A673 (cell line): ENCODE data around the gene UMAD1. TPM values are rescaled to one million over a fixed set of nuclear protein-coding genes. Genes with fewer than 3 reads are reported as not detected.

Source experiments
- BruUV-seq: library from RNA; stranded (reverse); fragments of 400-500 nt; replicated peaks from 2 replicates; lab custom pipeline; 2021; lab: Mats Ljungman, UMichigan
- CTCF ChIA-PET: fragments of 300-600 bp; sonication (Branson Sonifier 250); formaldehyde crosslinking; loops from one replicate; lab custom pipeline; 2022; ENCODE audit warnings: antibody characterized with exemption; lab: Charles Lee
- POLR2A ChIA-PET: fragments of 300-600 bp; sonication (Branson Sonifier 250); formaldehyde crosslinking; loops from one replicate; lab custom pipeline; 2022; ENCODE audit warnings: antibody characterized with exemption; ENCODE audit not compliant: low non-redundant PET; lab: Charles Lee
- DNase-seq: peaks from one replicate; pipeline ENCODE4 v3.0.0-alpha.2; 2015; ENCODE audit warnings: low spot score
- H3K27ac ChIP-seq: fragments of 200-600 bp; sonication (generic); 2 replicates; pipeline ENCODE4 v1.5.1; 2016; ENCODE audit warnings: mixed run types, low read depth, mild to moderate bottlenecking, mixed read lengths, antibody characterized with exemption, low read length; ENCODE audit not compliant: poor library complexity, severe bottlenecking
- H3K27me3 ChIP-seq: fragments of 200-600 bp; sonication (generic); replicated peaks from 2 replicates; pipeline ENCODE4 v1.6.1; 2017; ENCODE audit warnings: mixed run types, low read depth, mild to moderate bottlenecking, mixed read lengths, antibody characterized with exemption, low read length; ENCODE audit not compliant: insufficient read depth, poor library complexity
- H3K36me3 ChIP-seq: fragments of 200-600 bp; sonication (generic); 2 replicates; pipeline ENCODE4 v1.6.1; 2016; ENCODE audit warnings: mixed run types, mild to moderate bottlenecking, mixed read lengths, antibody characterized with exemption, low read length; ENCODE audit not compliant: insufficient read depth, poor library complexity, severe bottlenecking
- H3K4me1 ChIP-seq: fragments of 200-600 bp; sonication (generic); 2 replicates; pipeline ENCODE4 v1.6.1; 2017; ENCODE audit warnings: mixed run types, mild to moderate bottlenecking, mixed read lengths, antibody characterized with exemption, low read length; ENCODE audit not compliant: insufficient read depth, poor library complexity, severe bottlenecking
- H3K4me3 ChIP-seq: fragments of 200-600 bp; sonication (generic); 2 replicates; pipeline ENCODE4 v1.5.1; 2016; ENCODE audit warnings: low read depth, mixed run types, mild to moderate bottlenecking, mixed read lengths, low read length; ENCODE audit not compliant: poor library complexity, severe bottlenecking
- H3K9me3 ChIP-seq: fragments of 200-600 bp; sonication (generic); 2 replicates; pipeline ENCODE4 v1.6.1; 2016; ENCODE audit warnings: mixed run types, low read depth, mild to moderate bottlenecking, mixed read lengths, antibody characterized with exemption, low read length; ENCODE audit not compliant: poor library complexity, severe bottlenecking
- CTCF ChIP-seq: fragments of 300-800, 200-600 bp; sonication (generic); conservative IDR thresholded peaks from 2 replicates; pipeline ENCODE4 v1.5.1; 2017; ENCODE audit warnings: low read depth, mild to moderate bottlenecking, antibody characterized with exemption, low read length, moderate library complexity, mixed read lengths
- EZH2 ChIP-seq: fragments of 200-600 bp; sonication (generic); IDR thresholded peaks from 2 replicates; pipeline ENCODE4 v1.6.1; 2017; ENCODE audit warnings: borderline replicate concordance, low read depth, mild to moderate bottlenecking, mixed read lengths, antibody characterized with exemption, low read length; ENCODE audit not compliant: poor library complexity, severe bottlenecking
- intact Hi-C: fragments of 100-400 bp; cut with micrococcal nuclease; formaldehyde crosslinking; loops from one replicate; pipeline ENCODE4 v1.10.0; 2022; ENCODE audit not compliant: unreplicated experiment
- total RNA-seq: library from RNA; stranded (reverse); gene quantifications from 2 replicates; pipeline ENCODE4 v1.2.3, GENCODE V29; 2021

The UMAD1 gene
- total RNA-seq, 1 experiment from 2014 or later, result 13.5 TPM

GRCh38 chr7:7710469-7710868, 69.9 kb downstream of the UMAD1 start:
- ChIA-PET POLR2A (no interaction called here), CTCF (no interaction called here)

GRCh38 chr7:7713730-7714129, 73.2 kb downstream of the UMAD1 start:
- Histone ChIP-seq H3K4me3 (no peak overlapping the region), H3K36me3 (no peaks in the 10 kb centered on the region), H3K4me1 (peaks cover 6% of the 10 kb centered on the region), H3K27ac (no peak overlapping the region), H3K9me3 (no peaks in the 10 kb centered on the region), H3K27me3 (no peaks in the 10 kb centered on the region)
- no peak for DNase-seq
- CTCF ChIA-PET, result no interaction called here
- BruUV-seq, result no TSS peak
- no peak for TF ChIP-seq CTCF
- TF ChIP-seq EZH2, result no peak
- POLR2A ChIA-PET, result no interaction called here
- intact Hi-C loops, result no loop called here

More at GRCh38 chr7:7710469-7710868, 69.9 kb downstream of the UMAD1 start:
- no peaks in the 10 kb centered on the region for H3K4me1 ChIP-seq
- no peaks in the 10 kb centered on the region for H3K36me3 ChIP-seq
- TF ChIP-seq EZH2, result no peak
- no peak for TF ChIP-seq CTCF
- intact Hi-C loops, result no loop called here
- no TSS peak for BruUV-seq
- no peak overlapping the region for H3K4me3 ChIP-seq
- DNase-seq, result no peak
- H3K27me3 ChIP-seq, result no peaks in the 10 kb centered on the region
- H3K9me3 ChIP-seq, result no peaks in the 10 kb centered on the region
- no peak overlapping the region for H3K27ac ChIP-seq

GRCh38 chr7:7718492-7718891, 77.9 kb downstream of the UMAD1 start, which contains the start of gene RPA3:
Gene RPA3 (minus strand): TSS chr7:7718607. CDS start chr7:7640418, 78,189 bp downstream.
- TF ChIP-seq CTCF (no peak), EZH2 (no peak)
- peaks cover 29% of the 10 kb centered on the region for H3K4me1 ChIP-seq
- no peak within 1 kb of the TSS for H3K4me3 ChIP-seq
- H3K36me3 ChIP-seq, result no peaks in the 10 kb centered on the region
- ChIA-PET CTCF (no interaction called here), POLR2A (no interaction called here)
- DNase-seq, result no peak
- intact Hi-C loops, result no loop called here
- no peaks in the 10 kb centered on the region for H3K9me3 ChIP-seq
- H3K27ac ChIP-seq, result peak within 1 kb of the TSS; percentile 43
- H3K27me3 ChIP-seq, result no peaks in the 10 kb centered on the region
- BruUV-seq, result no TSS peak
